Lower lobe of right lung (tissue), 2 donors: Measurements from ENCODE around the gene MPPED2. TPM values are rescaled to one million over a fixed set of nuclear protein-coding genes. Genes with fewer than 3 reads are reported as not detected.

Source experiments
- ATAC-seq, 2 donors: fragments of 200-7000 bp; cut with Tn5 transposase; one replicate each; pipeline ENCODE4 v1.9.1; 2020 to 2022; ENCODE audit warnings: mild to moderate bottlenecking in 2 of 2, moderate library complexity in 2 of 2
- DNase-seq: peaks from one replicate; pipeline ENCODE4 v3.0.0-alpha.2; 2020
- H3K27ac ChIP-seq: fragments of 200-600 bp; one replicate; pipeline ENCODE4 v1.8.0; 2022
- H3K27me3 ChIP-seq: fragments of 200-600 bp; one replicate; pipeline ENCODE4 v1.8.0; 2022; ENCODE audit warnings: low read depth
- H3K36me3 ChIP-seq: fragments of 200-600 bp; one replicate; pipeline ENCODE4 v1.8.0; 2022; ENCODE audit warnings: mild to moderate bottlenecking
- H3K4me1 ChIP-seq: fragments of 200-600 bp; one replicate; pipeline ENCODE4 v1.8.0; 2022
- H3K4me3 ChIP-seq: fragments of 200-600 bp; one replicate; pipeline ENCODE4 v1.8.0; 2022; ENCODE audit warnings: mild to moderate bottlenecking
- H3K9me3 ChIP-seq: fragments of 200-600 bp; one replicate; pipeline ENCODE4 v1.8.0; 2022
- CTCF ChIP-seq: fragments of 200-600 bp; IDR thresholded peaks from one replicate; pipeline ENCODE4 v1.8.0; 2022; ENCODE audit warnings: antibody characterized with exemption, mild to moderate bottlenecking
- intact Hi-C: fragments of 100-400 bp; cut with DNase I; formaldehyde crosslinking; loops from one replicate; pipeline ENCODE4 v1.11.0; 2022
- total RNA-seq: library from RNA; stranded (reverse); fragmentation: NEBNext Ultra II Directional; extraction: Animal tissue kit (Norgen Biotek cat#: 25700); gene quantifications from one replicate; pipeline ENCODE4 v1.2.1, GENCODE V29; 2021
- donor health status: DM: no; HTN: yes; CAD: no; lungs with severe emphysema.

Gene MPPED2
- total RNA-seq, 1 donor from 2014 or later: 1.5 TPM

GRCh38 chr11:30465192-30465591 lies 121.0 kb downstream of the MPPED2 start:
- intact Hi-C loops: no loop called here
- TF ChIP-seq CTCF: no peak
- H3K27ac ChIP-seq: no peak overlapping the region
- H3K36me3 ChIP-seq: no peaks in the 10 kb centered on the region
- DNase-seq: no peak
- ATAC-seq: no peak
- no peak overlapping the region for H3K4me3 ChIP-seq
- H3K9me3 ChIP-seq: no peaks in the 10 kb centered on the region
- H3K27me3 ChIP-seq: no peaks in the 10 kb centered on the region
- H3K4me1 ChIP-seq: no peaks in the 10 kb centered on the region

- DNase-seq (no peak), ATAC-seq (no peak)
- Histone ChIP-seq H3K4me3 (no peak overlapping the region), H3K27me3 (no peaks in the 10 kb centered on the region), H3K4me1 (no peaks in the 10 kb centered on the region), H3K9me3 (no peaks in the 10 kb centered on the region), H3K36me3 (no peaks in the 10 kb centered on the region), H3K27ac (no peak overlapping the region)
- intact Hi-C loops: no loop called here
- no peak for TF ChIP-seq CTCF
Observed at GRCh38 chr11:30463266-30463665, 122.9 kb downstream of the MPPED2 start.

- H3K4me3 ChIP-seq: no peak overlapping the region
- H3K9me3 ChIP-seq: no peaks in the 10 kb centered on the region
- H3K36me3 ChIP-seq: no peaks in the 10 kb centered on the region
- DNase-seq (no peak), ATAC-seq (no peak)
- no peak overlapping the region for H3K27ac ChIP-seq
- H3K4me1 ChIP-seq: no peaks in the 10 kb centered on the region
- intact Hi-C loops: no loop called here
- no peaks in the 10 kb centered on the region for H3K27me3 ChIP-seq
- TF ChIP-seq CTCF: no peak
Observed at GRCh38 chr11:30462421-30462820, 123.7 kb downstream of the MPPED2 start.

GRCh38 chr11:30459821-30460220 lies 126.3 kb downstream of the MPPED2 start:
- Histone ChIP-seq H3K4me1 (no peaks in the 10 kb centered on the region), H3K27ac (no peak overlapping the region), H3K27me3 (no peaks in the 10 kb centered on the region), H3K36me3 (no peaks in the 10 kb centered on the region), H3K9me3 (no peaks in the 10 kb centered on the region), H3K4me3 (no peak overlapping the region)
- TF ChIP-seq CTCF: no peak
- intact Hi-C loops: no loop called here
- ATAC-seq (no peak), DNase-seq (no peak)

GRCh38 chr11:30459306-30459705 lies 126.8 kb downstream of the MPPED2 start:
- no peaks in the 10 kb centered on the region for H3K9me3 ChIP-seq
- no peak overlapping the region for H3K27ac ChIP-seq
- TF ChIP-seq CTCF: no peak

GRCh38 chr11:30458541-30458940 lies 127.6 kb downstream of the MPPED2 start:
- TF ChIP-seq CTCF: no peak
- no peak for ATAC-seq
- intact Hi-C loops: no loop called here

More at GRCh38 chr11:30459306-30459705, 126.8 kb downstream of the MPPED2 start:
- intact Hi-C loops: no loop called here
- no peak for DNase-seq
- no peak overlapping the region for H3K4me3 ChIP-seq
- H3K4me1 ChIP-seq: no peaks in the 10 kb centered on the region
- ATAC-seq: no peak
- H3K27me3 ChIP-seq: no peaks in the 10 kb centered on the region
- no peaks in the 10 kb centered on the region for H3K36me3 ChIP-seq

More at GRCh38 chr11:30458541-30458940, 127.6 kb downstream of the MPPED2 start:
- Histone ChIP-seq H3K27me3 (no peaks in the 10 kb centered on the region), H3K4me1 (no peaks in the 10 kb centered on the region), H3K36me3 (no peaks in the 10 kb centered on the region), H3K9me3 (no peaks in the 10 kb centered on the region), H3K4me3 (no peak overlapping the region), H3K27ac (no peak overlapping the region)
- DNase-seq: no peak
